Neural crest cell (in vitro differentiated cells): ENCODE data around the gene TTC17. TPM values are rescaled to one million over a fixed set of nuclear protein-coding genes. Genes with fewer than 3 reads are reported as not detected.

Source experiments
- DNase-seq: peaks from one replicate; pipeline ENCODE4 v3.0.0; 2021; ENCODE audit warnings: low read depth, mixed read lengths, low spot score
- H3K27ac Mint-ChIP-seq: one replicate; pipeline ENCODE4 v1.8.0; 2021; ENCODE audit warnings: mild to moderate bottlenecking, mixed read lengths; ENCODE audit not compliant: unreplicated experiment
- H3K27me3 Mint-ChIP-seq: 2 replicates; pipeline ENCODE4 v1.8.0; 2021; ENCODE audit warnings: low read depth, mild to moderate bottlenecking, mixed read lengths
- H3K36me3 Mint-ChIP-seq: 2 replicates; pipeline ENCODE4 v1.8.0; 2021; ENCODE audit warnings: low read depth, mild to moderate bottlenecking, mixed read lengths
- H3K4me1 Mint-ChIP-seq: 2 replicates; pipeline ENCODE4 v1.8.0; 2021; ENCODE audit warnings: mixed read lengths
- H3K4me3 Mint-ChIP-seq: one replicate; pipeline ENCODE4 v1.8.0; 2021; ENCODE audit warnings: mild to moderate bottlenecking, mixed read lengths
- H3K9me3 Mint-ChIP-seq: 2 replicates; pipeline ENCODE4 v1.8.0; 2021; ENCODE audit warnings: mixed read lengths
- CTCF ChIP-seq: fragments of 200-600 bp; sonication (generic); conservative IDR thresholded peaks from 2 replicates; pipeline ENCODE4 v1.5.0; 2021; ENCODE audit warnings: antibody characterized with exemption, mild to moderate bottlenecking
- total RNA-seq: library from RNA; stranded (reverse); gene quantifications from 2 replicates; pipeline ENCODE4 v1.2.1, GENCODE V29; 2021

Gene TTC17
- total RNA-seq, 1 donor from 2014 or later, result 74.3 TPM

DNA sequence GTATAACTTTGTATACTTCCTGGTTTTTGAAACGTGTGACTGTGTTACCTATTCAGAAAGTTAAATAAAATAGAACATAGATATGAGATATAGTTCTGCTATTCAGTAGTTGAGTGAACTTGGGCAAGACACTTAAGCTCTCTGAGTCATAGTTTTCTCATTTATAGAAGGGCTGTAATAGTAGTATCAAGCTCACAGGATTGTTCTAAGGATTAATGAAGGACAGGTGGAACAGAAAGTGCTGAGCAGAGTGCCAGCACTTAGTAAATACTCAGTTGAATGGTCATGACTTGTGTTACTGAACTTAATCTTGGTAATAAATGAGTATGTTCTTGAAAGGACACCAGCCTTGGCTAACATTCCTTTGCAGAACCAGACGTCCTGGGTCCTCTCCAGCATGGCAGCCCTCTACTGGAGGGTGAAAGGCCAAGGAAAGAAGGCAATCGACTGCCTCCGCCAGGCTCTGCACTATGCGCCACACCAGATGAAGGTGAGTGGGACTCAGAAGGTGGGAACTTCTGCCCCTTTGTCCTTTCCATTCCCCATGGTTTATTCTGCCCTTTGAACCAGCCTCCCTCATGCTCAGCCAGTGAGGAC lies 131.2 kb downstream of the TTC17 start:
- Mint-ChIP-seq H3K4me3 (no peak overlapping the region), H3K36me3 (peaks cover 37% of the 10 kb centered on the region), H3K9me3 (no peaks in the 10 kb centered on the region), H3K27me3 (no peaks in the 10 kb centered on the region), H3K4me1 (no peaks in the 10 kb centered on the region), H3K27ac (no peak overlapping the region)
- no peak for TF ChIP-seq CTCF
- DNase-seq, result no peak

DNA sequence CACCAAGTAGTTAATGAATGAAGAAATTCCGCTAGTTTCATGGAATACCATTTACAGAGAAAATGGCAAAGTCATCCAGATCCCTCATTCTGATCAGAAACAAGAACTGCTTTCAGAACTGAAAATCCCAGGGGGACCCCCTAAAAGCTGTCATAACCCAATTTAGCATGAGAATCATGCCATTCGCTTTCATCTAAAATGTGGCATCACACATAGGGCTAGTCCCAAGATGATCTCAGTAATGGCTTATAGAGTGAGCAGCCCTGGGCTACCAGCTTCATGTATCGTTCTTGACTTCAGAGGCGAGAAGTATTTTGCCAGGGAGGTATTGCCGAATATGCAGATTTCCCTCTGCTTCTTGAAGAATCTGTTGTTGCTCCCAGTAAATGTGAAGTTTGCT lies 134.0 kb downstream of the TTC17 start:
- no peak for DNase-seq
- Mint-ChIP-seq H3K4me1 (no peaks in the 10 kb centered on the region), H3K4me3 (no peak overlapping the region), H3K27me3 (no peaks in the 10 kb centered on the region), H3K27ac (no peak overlapping the region), H3K36me3 (peaks cover 33% of the 10 kb centered on the region), H3K9me3 (no peaks in the 10 kb centered on the region)
- TF ChIP-seq CTCF, result no peak

- DNase-seq, result no peak
- no peak for TF ChIP-seq CTCF
Observed at GRCh38 chr11:43493431-43493830, 134.7 kb downstream of the TTC17 start.

GRCh38 chr11:43497144-43497543 lies 138.4 kb downstream of the TTC17 start:
- H3K4me1 Mint-ChIP-seq, result no peaks in the 10 kb centered on the region
- no peak for DNase-seq
- H3K4me3 Mint-ChIP-seq, result no peak overlapping the region
- peaks cover 23% of the 10 kb centered on the region for H3K36me3 Mint-ChIP-seq
- no peak for TF ChIP-seq CTCF
- no peak overlapping the region for H3K27ac Mint-ChIP-seq
- peaks cover 3% of the 10 kb centered on the region for H3K27me3 Mint-ChIP-seq
- peaks cover 3% of the 10 kb centered on the region for H3K9me3 Mint-ChIP-seq

More at GRCh38 chr11:43493431-43493830, 134.7 kb downstream of the TTC17 start:
- peaks cover 29% of the 10 kb centered on the region for H3K36me3 Mint-ChIP-seq
- H3K27ac Mint-ChIP-seq, result no peak overlapping the region
- H3K27me3 Mint-ChIP-seq, result no peaks in the 10 kb centered on the region
- no peak overlapping the region for H3K4me3 Mint-ChIP-seq
- no peaks in the 10 kb centered on the region for H3K9me3 Mint-ChIP-seq
- no peaks in the 10 kb centered on the region for H3K4me1 Mint-ChIP-seq

- Mint-ChIP-seq H3K27me3 (peaks cover 3% of the 10 kb centered on the region), H3K4me3 (no peak overlapping the region), H3K36me3 (peaks cover 13% of the 10 kb centered on the region), H3K27ac (no peak overlapping the region), H3K9me3 (peaks cover 3% of the 10 kb centered on the region), H3K4me1 (no peaks in the 10 kb centered on the region)
- DNase-seq, result no peak
- TF ChIP-seq CTCF, result no peak
Observed at GRCh38 chr11:43498561-43498960, 139.8 kb downstream of the TTC17 start.
